OCI-LY7 (cell line): Measurements from ENCODE around the gene LAYN. TPM values are rescaled to one million over a fixed set of nuclear protein-coding genes. Genes with fewer than 3 reads are reported as not detected.

ENCODE experiments used
- BruUV-seq: library from RNA; stranded (reverse); fragments of 400-500 nt; replicated peaks from 2 replicates; lab custom pipeline; 2021; lab: Mats Ljungman, UMichigan
- CTCF ChIA-PET: fragments of 300-600 bp; sonication (Branson Sonifier 250); formaldehyde crosslinking; loops from one replicate; lab custom pipeline; 2022; ENCODE audit warnings: antibody characterized with exemption; ENCODE audit not compliant: unreplicated experiment; lab: Charles Lee
- POLR2A ChIA-PET: fragments of 300-600 bp; sonication (Branson Sonifier 250); formaldehyde crosslinking; loops from one replicate; lab custom pipeline; 2022; ENCODE audit warnings: antibody characterized with exemption; lab: Charles Lee
- DNase-seq: peaks from one replicate; pipeline ENCODE4 v3.0.0-alpha.2; 2015; ENCODE audit warnings: low spot score
- H2AFZ ChIP-seq: fragments of 200-600 bp; sonication (generic), shearing (Covaris generic); 2 replicates; pipeline ENCODE4 v1.6.1; 2014; ENCODE audit warnings: mild to moderate bottlenecking, antibody characterized with exemption, low read length, moderate library complexity
- H3K27ac ChIP-seq: fragments of 200-600 bp; sonication (generic); 2 replicates; pipeline ENCODE4 v1.5.1; 2014; ENCODE audit warnings: mixed run types, low read depth, mild to moderate bottlenecking, moderate library complexity, low read length, inconsistent platforms; ENCODE audit not compliant: poor library complexity, severe bottlenecking
- H3K36me3 ChIP-seq: fragments of 200-600 bp; sonication (generic); 2 replicates; pipeline ENCODE4 v1.6.1; 2014; ENCODE audit warnings: mild to moderate bottlenecking, antibody characterized with exemption, low read length, moderate library complexity, mixed read lengths; ENCODE audit not compliant: insufficient read depth
- H3K4me1 ChIP-seq: fragments of 200-600 bp; sonication (generic); 2 replicates; pipeline ENCODE4 v1.5.1; 2014; ENCODE audit warnings: mild to moderate bottlenecking, low read length; ENCODE audit not compliant: insufficient read depth, poor library complexity, severe bottlenecking
- H3K4me2 ChIP-seq: fragments of 200-600 bp; sonication (generic); 2 replicates; pipeline ENCODE4 v1.6.1; 2014; ENCODE audit warnings: mild to moderate bottlenecking, low read length
- H3K4me3 ChIP-seq: fragments of 200-600 bp; sonication (generic); 2 replicates; pipeline ENCODE4 v1.5.1; 2014; ENCODE audit warnings: mild to moderate bottlenecking, low read depth, low read length; ENCODE audit not compliant: poor library complexity, severe bottlenecking
- H3K79me2 ChIP-seq: fragments of 200-600 bp; sonication (generic); 2 replicates; pipeline ENCODE4 v1.6.1; 2016; ENCODE audit warnings: low read depth, mild to moderate bottlenecking, low read length, moderate library complexity, mixed read lengths; ENCODE audit not compliant: insufficient read depth
- H3K9me2 ChIP-seq: fragments of 200-600 bp; sonication (generic); 2 replicates; pipeline ENCODE4 v1.6.1; 2016; ENCODE audit warnings: mild to moderate bottlenecking, low read length, mixed read lengths; ENCODE audit not compliant: insufficient read depth
- H3K9me3 ChIP-seq: fragments of 200-600 bp; sonication (generic); 2 replicates; pipeline ENCODE4 v1.6.1; 2014; ENCODE audit warnings: mild to moderate bottlenecking, mixed run types, low read length, mixed read lengths
- H4K20me1 ChIP-seq: fragments of 200-600 bp; sonication (generic); 2 replicates; pipeline ENCODE4 v1.6.1; 2014; ENCODE audit warnings: mild to moderate bottlenecking, antibody characterized with exemption, low read length, moderate library complexity, mixed read lengths; ENCODE audit not compliant: insufficient read depth
- CTCF ChIP-seq: fragments of 200-600 bp; sonication (generic); conservative IDR thresholded peaks from 2 replicates; pipeline ENCODE4 v1.5.1; 2014; ENCODE audit warnings: mild to moderate bottlenecking, antibody characterized with exemption, low read length, moderate library complexity, mixed read lengths
- EZH2phosphoT487 ChIP-seq: fragments of 200-600 bp; sonication (generic); IDR thresholded peaks from 2 replicates; pipeline ENCODE4 v1.6.1; 2018; ENCODE audit warnings: low read depth, borderline replicate concordance, mild to moderate bottlenecking, mixed run types, antibody characterized with exemption, low read length, moderate library complexity, mixed read lengths
- intact Hi-C: fragments of 100-400 bp; cut with micrococcal nuclease; formaldehyde crosslinking; loops from one replicate; pipeline ENCODE4 v1.10.0; 2022; ENCODE audit not compliant: unreplicated experiment
- total RNA-seq, 2 experiments: library from RNA; depleted of rRNA in 1 of 2; stranded (reverse); fragments of >200 nt in 1 of 2; shearing (Covaris generic) in 1 of 2; gene quantifications; 2 replicates each; pipeline ENCODE4 v1.2.3, GENCODE V29; 2014 to 2022

LAYN gene
- total RNA-seq, 2 experiments from 2014 or later: not detected

GRCh38 chr11:111577821-111578220 is 37.3 kb downstream of the LAYN start:
- Histone ChIP-seq H3K9me3 (no peaks in the 10 kb centered on the region), H3K4me2 (no peak overlapping the region), H2AFZ (no peak overlapping the region), H3K4me1 (peaks cover 26% of the 10 kb centered on the region), H3K79me2 (no peaks in the 10 kb centered on the region), H3K27ac (no peak overlapping the region), H4K20me1 (no peaks in the 10 kb centered on the region), H3K9me2 (no peaks in the 10 kb centered on the region), H3K36me3 (no peaks in the 10 kb centered on the region), H3K4me3 (no peak overlapping the region)
- TF ChIP-seq EZH2phosphoT487 (no peak), CTCF (no peak)
- intact Hi-C loops: no loop called here
- CTCF ChIA-PET: no interaction called here
- no peak for DNase-seq
- no TSS peak for BruUV-seq
- POLR2A ChIA-PET: interaction anchor here (0.8 to 1.1 kb wide), 2 partner anchors 195 to 360 kb away, joined by 3 read pairs; partner anchors contain the start of gene DIXDC1

DNA sequence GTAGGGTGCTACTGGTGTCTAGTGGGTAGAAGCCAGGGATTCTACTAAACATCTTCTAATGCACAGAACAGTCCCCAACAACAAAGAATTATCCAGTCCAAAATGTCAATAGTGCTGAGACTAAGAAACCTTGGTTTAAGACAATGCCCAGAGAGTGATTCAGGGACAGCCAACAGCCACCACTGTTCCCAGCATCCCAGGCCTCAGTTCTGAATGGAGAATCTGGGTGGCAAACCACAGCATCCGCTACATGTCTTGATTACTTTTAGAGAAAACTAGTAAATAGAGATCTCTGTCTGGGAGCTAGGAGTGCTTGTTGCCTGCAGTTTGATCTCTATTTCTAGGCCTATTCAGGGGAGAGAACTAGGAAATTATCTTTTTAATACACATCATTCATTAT is 40.8 kb downstream of the LAYN start:
- ChIA-PET CTCF (no interaction called here), POLR2A (interaction anchor here (1.0 to 1.9 kb wide), 2 partner anchors 9 to 291 kb away, joined by 3 to 9 read pairs; no protein-coding TSS in a partner anchor)
- Histone ChIP-seq H2AFZ (0 out of 2 replicates have a peak overlapping the region, but pooled peaks have one; percentile 17), H3K9me3 (no peaks in the 10 kb centered on the region), H3K4me2 (no peak overlapping the region), H3K79me2 (no peaks in the 10 kb centered on the region), H3K36me3 (no peaks in the 10 kb centered on the region), H3K27ac (no peak overlapping the region), H3K4me1 (peaks cover 22% of the 10 kb centered on the region), H3K4me3 (no peak overlapping the region), H3K9me2 (no peaks in the 10 kb centered on the region), H4K20me1 (no peaks in the 10 kb centered on the region)
- TF ChIP-seq EZH2phosphoT487 (no peak), CTCF (no peak)
- intact Hi-C loops: no loop called here
- no peak for DNase-seq
- no TSS peak for BruUV-seq

- no peak overlapping the region for H3K27ac ChIP-seq
- CTCF ChIA-PET: no interaction called here
- TF ChIP-seq EZH2phosphoT487 (no peak), CTCF (no peak)
- POLR2A ChIA-PET: interaction anchor here (0.6 to 1.9 kb wide), 3 partner anchors 9 to 466 kb away, joined by 3 to 9 read pairs (median 3); no protein-coding TSS in a partner anchor
- H3K4me2 ChIP-seq: no peak overlapping the region; the same call in 1 of the 2 replicates
- H3K79me2 ChIP-seq: no peaks in the 10 kb centered on the region
- intact Hi-C loops: loop anchor here (2.0 kb wide), 1 partner anchor 17 kb away; no protein-coding TSS in a partner anchor
- no TSS peak for BruUV-seq
- H3K4me1 ChIP-seq: peaks cover 22% of the 10 kb centered on the region
- H3K9me2 ChIP-seq: no peaks in the 10 kb centered on the region
- H3K36me3 ChIP-seq: no peaks in the 10 kb centered on the region
- H3K9me3 ChIP-seq: no peaks in the 10 kb centered on the region
- H3K4me3 ChIP-seq: no peak overlapping the region
- DNase-seq: peak; percentile 22
- H2AFZ ChIP-seq: peak overlapping the region; percentile 30; the same call in 1 of the 2 replicates
- H4K20me1 ChIP-seq: no peaks in the 10 kb centered on the region
These were observed 41.6 kb downstream of the LAYN start for GRCh38 chr11:111582163-111582562.
